ENCODE results near the gene SESN1.

SESN1 gene

GRCh38 chr6:109130065-109130464 lies 35.4 kb upstream of the SESN1 start:
- Histone ChIP-seq H3K4me3 (IDR thresholded peaks at IDR 0.05; ENCODE audit: insufficient read depth, low read depth, low read length) (no peak overlapping the region), H3K27me3 (ENCODE audit: insufficient read depth, low read depth) (no peaks in the 10 kb centered on the region), H3K9ac (no peak overlapping the region), H3K4me2 (no peak overlapping the region), H3K27ac (no peak overlapping the region), H4K20me1 (ENCODE audit: insufficient read depth) (no peaks in the 10 kb centered on the region), H2AFZ (ENCODE audit: low read depth) (no peak overlapping the region), H3K79me2 (ENCODE audit: insufficient read depth, low read depth) (no peaks in the 10 kb centered on the region), H3K4me1 (ENCODE audit: low read depth, poor library complexity, severe bottlenecking) (no peaks in the 10 kb centered on the region), H3K36me3 (ENCODE audit: insufficient read depth) (no peaks in the 10 kb centered on the region)
- TF ChIP-seq, protein P1, sequence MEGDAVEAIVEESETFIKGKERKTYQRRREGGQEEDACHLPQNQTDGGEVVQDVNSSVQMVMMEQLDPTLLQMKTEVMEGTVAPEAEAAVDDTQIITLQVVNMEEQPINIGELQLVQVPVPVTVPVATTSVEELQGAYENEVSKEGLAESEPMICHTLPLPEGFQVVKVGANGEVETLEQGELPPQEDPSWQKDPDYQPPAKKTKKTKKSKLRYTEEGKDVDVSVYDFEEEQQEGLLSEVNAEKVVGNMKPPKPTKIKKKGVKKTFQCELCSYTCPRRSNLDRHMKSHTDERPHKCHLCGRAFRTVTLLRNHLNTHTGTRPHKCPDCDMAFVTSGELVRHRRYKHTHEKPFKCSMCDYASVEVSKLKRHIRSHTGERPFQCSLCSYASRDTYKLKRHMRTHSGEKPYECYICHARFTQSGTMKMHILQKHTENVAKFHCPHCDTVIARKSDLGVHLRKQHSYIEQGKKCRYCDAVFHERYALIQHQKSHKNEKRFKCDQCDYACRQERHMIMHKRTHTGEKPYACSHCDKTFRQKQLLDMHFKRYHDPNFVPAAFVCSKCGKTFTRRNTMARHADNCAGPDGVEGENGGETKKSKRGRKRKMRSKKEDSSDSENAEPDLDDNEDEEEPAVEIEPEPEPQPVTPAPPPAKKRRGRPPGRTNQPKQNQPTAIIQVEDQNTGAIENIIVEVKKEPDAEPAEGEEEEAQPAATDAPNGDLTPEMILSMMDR (conservative IDR thresholded peaks at IDR 0.05; ENCODE audit: low read depth, low read length): no peak

GRCh38 chr6:109125504-109125903 lies 30.9 kb upstream of the SESN1 start:
- Histone ChIP-seq H3K27me3 (ENCODE audit: insufficient read depth, low read depth) (no peaks in the 10 kb centered on the region), H3K36me3 (ENCODE audit: insufficient read depth) (no peaks in the 10 kb centered on the region), H3K4me2 (no peak overlapping the region), H2AFZ (ENCODE audit: low read depth) (no peak overlapping the region), H4K20me1 (ENCODE audit: insufficient read depth) (no peaks in the 10 kb centered on the region), H3K27ac (no peak overlapping the region), H3K79me2 (ENCODE audit: insufficient read depth, low read depth) (no peaks in the 10 kb centered on the region), H3K4me3 (IDR thresholded peaks at IDR 0.05; ENCODE audit: insufficient read depth, low read depth, low read length) (no peak overlapping the region), H3K9ac (no peak overlapping the region), H3K4me1 (ENCODE audit: low read depth, poor library complexity, severe bottlenecking) (peaks cover under 1% of the 10 kb centered on the region)
- TF ChIP-seq, protein P1 (conservative IDR thresholded peaks at IDR 0.05; ENCODE audit: low read depth, low read length): no peak

- Histone ChIP-seq H3K79me2 (ENCODE audit: insufficient read depth, low read depth) (no peaks in the 10 kb centered on the region), H3K4me2 (no peak overlapping the region)
Observed at GRCh38 chr6:109124219-109124618, 29.6 kb upstream of the SESN1 start.

GRCh38 chr6:109121411-109121810 lies 26.8 kb upstream of the SESN1 start:
- Histone ChIP-seq H3K9ac (no peak overlapping the region), H3K4me2 (no peak overlapping the region), H3K27me3 (ENCODE audit: insufficient read depth, low read depth) (no peaks in the 10 kb centered on the region), H4K20me1 (ENCODE audit: insufficient read depth) (no peaks in the 10 kb centered on the region), H3K4me3 (IDR thresholded peaks at IDR 0.05; ENCODE audit: insufficient read depth, low read depth, low read length) (no peak overlapping the region), H3K4me1 (ENCODE audit: low read depth, poor library complexity, severe bottlenecking) (peaks cover 6% of the 10 kb centered on the region), H3K79me2 (ENCODE audit: insufficient read depth, low read depth) (no peaks in the 10 kb centered on the region), H2AFZ (ENCODE audit: low read depth) (no peak overlapping the region), H3K36me3 (ENCODE audit: insufficient read depth) (no peaks in the 10 kb centered on the region), H3K27ac (no peak overlapping the region)
- TF ChIP-seq, protein P1 (conservative IDR thresholded peaks at IDR 0.05; ENCODE audit: low read depth, low read length): no peak

More at GRCh38 chr6:109124219-109124618, 29.6 kb upstream of the SESN1 start:
- Histone ChIP-seq H3K4me3 (IDR thresholded peaks at IDR 0.05; ENCODE audit: insufficient read depth, low read depth, low read length) (no peak overlapping the region), H3K36me3 (ENCODE audit: insufficient read depth) (no peaks in the 10 kb centered on the region), H2AFZ (ENCODE audit: low read depth) (no peak overlapping the region), H3K27me3 (ENCODE audit: insufficient read depth, low read depth) (no peaks in the 10 kb centered on the region), H3K27ac (no peak overlapping the region), H3K9ac (no peak overlapping the region), H3K4me1 (ENCODE audit: low read depth, poor library complexity, severe bottlenecking) (peaks cover 6% of the 10 kb centered on the region), H4K20me1 (ENCODE audit: insufficient read depth) (no peaks in the 10 kb centered on the region)
- TF ChIP-seq, protein P1 (conservative IDR thresholded peaks at IDR 0.05; ENCODE audit: low read depth, low read length): no peak

Measured in KMS-11 (cell line).